K562 (cell line): ENCODE data around the gene PRTFDC1. TPM values are rescaled to one million over a fixed set of nuclear protein-coding genes. Genes with fewer than 3 reads are reported as not detected.

Source experiments
- ATAC-seq: fragments of 200-7000 bp; cut with Tn5 transposase; 3 replicates; pipeline ENCODE4 v1.9.1; 2020; ENCODE audit warnings: moderate library complexity
- BruUV-seq: library from RNA; stranded (reverse); fragments of 400-500 nt; replicated peaks from 2 replicates; lab custom pipeline; 2021; lab: Mats Ljungman, UMichigan
- CTCF ChIA-PET: fragments of 300-600 bp; formaldehyde crosslinking; extraction: SDS; loops from one replicate; lab custom pipeline; 2021; ENCODE audit warnings: low intra/inter-chr PET ratio; lab: Yijun Ruan, JAX
- POLR2A ChIA-PET: fragments of 300-600, 350-650 bp; sonication (Branson Sonifier 250); formaldehyde crosslinking; extraction: SDS; loops from one replicate; lab custom pipeline; 2021; ENCODE audit warnings: antibody characterized with exemption, inconsistent platforms; lab: Yijun Ruan, JAX
- DNase-seq, 4 experiments: peaks; one replicate each; pipeline versions ENCODE4 v3.0.0 to v3.0.0-alpha.2; 2011 to 2018; ENCODE audit warnings: low spot score in 3 of 4, mixed read lengths in 3 of 4; ENCODE audit errors: extremely low read depth in 1 of 4
- FAIRE-seq: peaks from 2 replicates; lab custom pipeline; 2011; peaks lifted over from hg19 to GRCh38; lab: Jason Lieb, UNC
- H2AFZ ChIP-seq: 2 replicates; pipeline ENCODE4 v1.6.0; 2011; ENCODE audit warnings: low read depth, low read length, control low read depth, inconsistent platforms
- H3K27ac ChIP-seq: fragments of 200-600 bp; 3 replicates; pipeline ENCODE4 v1.8.0; 2011; ENCODE audit warnings: low read depth, mild to moderate bottlenecking, control low read depth, inconsistent platforms, low read length, moderate library complexity, mixed read lengths; ENCODE audit errors: extremely low read depth
- H3K27me3 ChIP-seq, 2 experiments: fragments of 300-600 bp in 1 of 2; 2 replicates in 1 of 2; 3 replicates in 1 of 2; pipeline versions ENCODE4 v1.6.0 to v1.8.0; 2011; ENCODE audit warnings: inconsistent platforms in 2 of 2, low read length in 2 of 2, mild to moderate bottlenecking in 1 of 2, mixed read lengths in 1 of 2, moderate library complexity in 1 of 2; ENCODE audit not compliant: control insufficient read depth in 2 of 2, insufficient read depth in 2 of 2
- H3K36me3 ChIP-seq: fragments of 300-600 bp; 3 replicates; pipeline ENCODE4 v1.8.0; 2011; ENCODE audit warnings: mild to moderate bottlenecking, low read length, inconsistent platforms; ENCODE audit not compliant: control insufficient read depth, insufficient read depth
- H3K4me1 ChIP-seq, 2 experiments: fragments of 200-600 bp in 1 of 2; replicated peaks in 1 of 2; 2 replicates in 1 of 2; 3 replicates in 1 of 2; pipeline versions ENCODE4 v1.5.1 to v1.8.0; 2011; ENCODE audit warnings: inconsistent platforms in 2 of 2, low read length in 2 of 2, mild to moderate bottlenecking in 1 of 2, mixed read lengths in 1 of 2, moderate library complexity in 1 of 2; ENCODE audit not compliant: control insufficient read depth in 2 of 2, insufficient read depth in 2 of 2
- H3K4me2 ChIP-seq: 2 replicates; pipeline ENCODE4 v1.6.1; 2011; ENCODE audit warnings: low read length, control low read depth, inconsistent platforms, mixed read lengths; ENCODE audit not compliant: insufficient read depth
- H3K4me3 ChIP-seq: fragments of 200-600 bp; sonication (generic), shearing (Covaris generic); 2 replicates; pipeline ENCODE4 v1.5.1; 2016; ENCODE audit warnings: control low read depth, inconsistent platforms
- H3K79me2 ChIP-seq: fragments of 200-600 bp; 3 replicates; pipeline ENCODE4 v1.8.0; 2011; ENCODE audit warnings: low read length, inconsistent platforms; ENCODE audit not compliant: control insufficient read depth, insufficient read depth
- H3K9ac ChIP-seq, 2 experiments: 2 replicates each; pipeline versions ENCODE4 v1.6.0 to v1.6.1; 2011; ENCODE audit warnings: low read depth in 2 of 2, low read length in 2 of 2, control low read depth in 1 of 2, inconsistent platforms in 1 of 2, mild to moderate bottlenecking in 1 of 2, mixed read lengths in 1 of 2; ENCODE audit not compliant: insufficient read depth in 1 of 2
- H3K9me1 ChIP-seq: one replicate; pipeline ENCODE4 v1.6.0; 2011; ENCODE audit warnings: inconsistent platforms, mild to moderate bottlenecking, low read length, moderate library complexity; ENCODE audit not compliant: control insufficient read depth, insufficient read depth
- H3K9me3 ChIP-seq: replicated peaks from 2 replicates; pipeline ENCODE4 v1.5.1; 2011; ENCODE audit warnings: low read depth, low read length, inconsistent platforms; ENCODE audit not compliant: control insufficient read depth, insufficient read depth
- H4K20me1 ChIP-seq: replicated peaks from 2 replicates; pipeline ENCODE4 v1.6.1; 2011; ENCODE audit warnings: low read length, inconsistent platforms, mixed read lengths; ENCODE audit not compliant: control insufficient read depth, insufficient read depth
- ASH1L ChIP-seq: fragments of 450-650 bp; IDR thresholded peaks from 2 replicates; pipeline ENCODE4 v1.6.1; 2018; ENCODE audit warnings: borderline replicate concordance, mild to moderate bottlenecking, low read depth; ENCODE audit not compliant: partially characterized antibody
- BHLHE40 ChIP-seq: IDR thresholded peaks from 2 replicates; pipeline ENCODE4 v1.6.1; 2011; ENCODE audit warnings: low read length, improper control_type of control experiment
- MCM5 ChIP-seq: fragments of 450-650 bp; IDR thresholded peaks from 2 replicates; pipeline ENCODE4 v1.6.1; 2016; ENCODE audit warnings: low read depth
- PHB2 ChIP-seq: fragments of 450-650 bp; IDR thresholded peaks from 2 replicates; pipeline ENCODE4 v1.6.1; 2017; ENCODE audit warnings: low read depth
- PHTF2 ChIP-seq: fragments of 250-450 bp; sonication (Bioruptor Pico); IDR thresholded peaks from 2 replicates; pipeline ENCODE4 v1.5.0; 2021; ENCODE audit warnings: mild to moderate bottlenecking
- TEAD1 ChIP-seq, 2 experiments: fragments of 450-650 bp in 1 of 2; sonication (generic) in 1 of 2; formaldehyde crosslinking; IDR thresholded peaks; 2 replicates each; pipeline versions ENCODE4 v1.4.0 to v1.8.0; 2020 to 2022; ENCODE audit warnings: mild to moderate bottlenecking in 2 of 2, missing genetic modification reagents in 1 of 2
- ZNF253 ChIP-seq: fragments of 250-450 bp; sonication (Bioruptor Pico); conservative IDR thresholded peaks from 2 replicates; pipeline ENCODE4 v1.6.1; 2021; ENCODE audit warnings: mild to moderate bottlenecking
- ZNF76 ChIP-seq: fragments of 250-450 bp; sonication (Bioruptor Pico); IDR thresholded peaks from 2 replicates; pipeline ENCODE4 v1.4.0; 2020; ENCODE audit warnings: mild to moderate bottlenecking, moderate library complexity, borderline replicate concordance
- WGBS: fragments of 100-300 bp; shearing (Covaris generic); methylation state at CpG from one replicate; pipeline ENCODE4 v1.1.6; 2016; ENCODE audit warnings: low coverage, mixed read lengths; ENCODE audit not compliant: insufficient coverage; ENCODE audit errors: missing lambda C conversion rate; 5-methylcytosine and 5-hydroxymethylcytosine counted together
- in situ Hi-C: fragments of 300-500 bp; cut with MboI; formaldehyde crosslinking; loops from 4 replicates; pipeline ENCODE4 v1.15.0; 2018; ENCODE audit warnings: inconsistent platforms, mixed read lengths
- intact Hi-C: fragments of 100-400 bp; cut with micrococcal nuclease; formaldehyde crosslinking; loops from 2 replicates; pipeline ENCODE4 v1.14.2; 2022
- polyA plus RNA-seq, 8 experiments: library from polyadenylated mRNA; depleted of rRNA in 4 of 8; stranded (reverse) in 5 of 8; unstranded in 3 of 8; fragments of >200 nt; fragmentation: Nextera tagmentation in 2 of 8; fragmentation: Illumina TruSeq in 1 of 8; extraction: Ambion mirVana in 2 of 8; extraction: Trizol in 1 of 8; gene quantifications; 2 replicates each; pipeline versions ENCODE4 v1.2.1 to v1.2.3, GENCODE V29; 2011 to 2014; ENCODE audit warnings: inconsistent platforms in 1 of 8, missing spikeins in 1 of 8
- total RNA-seq, 7 experiments: library from RNA; depleted of rRNA in 6 of 7; stranded (reverse); fragments of >200 nt in 6 of 7; fragmentation: Illumina TruSeq in 2 of 7; extraction: Trizol in 2 of 7; gene quantifications; 2 replicates each; pipeline versions ENCODE4 v1.2.1 to v1.2.3, GENCODE V29; 2011 to 2021; ENCODE audit warnings: low replicate concordance in 1 of 7
- TF ChIP-seq, protein P1 (sequence below): sonication (generic); formaldehyde crosslinking; IDR thresholded peaks from 2 replicates; pipeline ENCODE4 v1.8.0; 2022; ENCODE audit warnings: mild to moderate bottlenecking, missing genetic modification reagents
- TF ChIP-seq, protein P2 (sequence below), 2 experiments: fragments of 450-650 bp in 1 of 2; sonication (generic) in 1 of 2; formaldehyde crosslinking; conservative IDR thresholded peaks; 2 replicates each; pipeline versions ENCODE4 v1.4.0 to v1.8.1; 2020 to 2022; ENCODE audit warnings: mild to moderate bottlenecking in 1 of 2, missing genetic modification reagents in 1 of 2
- TF ChIP-seq, protein P3 (sequence below): fragments of 450-650 bp; formaldehyde crosslinking; IDR thresholded peaks from 2 replicates; pipeline ENCODE4 v1.4.0; 2022; ENCODE audit warnings: missing genetic modification characterization
- TF ChIP-seq, protein P4 (sequence below): sonication (generic); formaldehyde crosslinking; IDR thresholded peaks from 2 replicates; pipeline ENCODE4 v1.8.0; 2022; ENCODE audit warnings: missing genetic modification reagents, mild to moderate bottlenecking, borderline replicate concordance
- TF ChIP-seq, protein P5 (sequence below): IDR thresholded peaks from 3 replicates; pipeline ENCODE4 v1.6.1; 2011; ENCODE audit warnings: borderline replicate concordance, mild to moderate bottlenecking, moderate library complexity; ENCODE audit not compliant: insufficient read length; ENCODE audit errors: extremely low read depth

PRTFDC1 gene
- total and polyA plus RNA-seq, 9 of the 15 experiments (the other 6 are each of a cell fraction or from before 2014, with no cell fraction given), result 7.0 to 27.6 (median 10.0) TPM

DNA sequence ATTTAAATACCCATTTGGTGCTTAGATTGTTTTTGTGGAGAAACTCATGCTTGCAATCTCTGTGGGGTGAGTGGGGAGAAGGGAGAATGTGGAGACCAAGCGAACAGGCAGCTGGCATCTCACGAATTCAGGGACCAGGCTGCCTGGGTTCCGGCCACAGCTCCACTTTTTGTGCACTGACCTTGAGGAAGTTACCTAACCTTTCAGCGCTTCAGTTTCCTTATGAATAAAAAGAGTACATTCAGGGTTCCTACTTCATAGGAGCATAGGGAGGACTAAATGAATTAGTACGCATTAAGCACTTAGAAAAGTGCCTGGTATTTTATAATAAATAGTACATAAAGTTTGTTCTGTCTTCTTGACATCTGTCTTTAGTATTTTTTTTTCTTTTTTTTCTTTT lies 72.5 kb downstream of the PRTFDC1 start:
- in situ Hi-C loops (no loop called here), intact Hi-C loops (no loop called here)
- DNase-seq (no peak), ATAC-seq (no peak), FAIRE-seq (no peak)
- Histone ChIP-seq H3K79me2 (no peaks in the 10 kb centered on the region), H3K4me2 (no peak overlapping the region), H4K20me1 (no peaks in the 10 kb centered on the region), H3K27me3 (no peaks in the 10 kb centered on the region), H3K4me3 (no peak overlapping the region), H3K4me1 (peaks cover 0 to 3% of the 10 kb centered on the region in 2 experiments; a peak in 2 of 5 replicates), H3K36me3 (no peaks in the 10 kb centered on the region), H3K9ac (no peak overlapping the region), H3K9me1 (peaks cover 2% of the 10 kb centered on the region), H3K27ac (no peak overlapping the region), H3K9me3 (peaks cover 2% of the 10 kb centered on the region), H2AFZ (no peak overlapping the region)
- 86% methylated on average over 5 of the region's 5 CpGs for WGBS
- POLR2A ChIA-PET, result interaction anchor here (0.6 to 1.5 kb wide), 4 partner anchors 8 to 1467 kb away, joined by 3 to 4 read pairs (median 3); no protein-coding TSS in a partner anchor
- TF ChIP-seq, protein P1, sequence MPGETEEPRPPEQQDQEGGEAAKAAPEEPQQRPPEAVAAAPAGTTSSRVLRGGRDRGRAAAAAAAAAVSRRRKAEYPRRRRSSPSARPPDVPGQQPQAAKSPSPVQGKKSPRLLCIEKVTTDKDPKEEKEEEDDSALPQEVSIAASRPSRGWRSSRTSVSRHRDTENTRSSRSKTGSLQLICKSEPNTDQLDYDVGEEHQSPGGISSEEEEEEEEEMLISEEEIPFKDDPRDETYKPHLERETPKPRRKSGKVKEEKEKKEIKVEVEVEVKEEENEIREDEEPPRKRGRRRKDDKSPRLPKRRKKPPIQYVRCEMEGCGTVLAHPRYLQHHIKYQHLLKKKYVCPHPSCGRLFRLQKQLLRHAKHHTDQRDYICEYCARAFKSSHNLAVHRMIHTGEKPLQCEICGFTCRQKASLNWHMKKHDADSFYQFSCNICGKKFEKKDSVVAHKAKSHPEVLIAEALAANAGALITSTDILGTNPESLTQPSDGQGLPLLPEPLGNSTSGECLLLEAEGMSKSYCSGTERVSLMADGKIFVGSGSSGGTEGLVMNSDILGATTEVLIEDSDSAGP (CRISPR knock-in tag), result no peak
- TF ChIP-seq, protein P2, sequence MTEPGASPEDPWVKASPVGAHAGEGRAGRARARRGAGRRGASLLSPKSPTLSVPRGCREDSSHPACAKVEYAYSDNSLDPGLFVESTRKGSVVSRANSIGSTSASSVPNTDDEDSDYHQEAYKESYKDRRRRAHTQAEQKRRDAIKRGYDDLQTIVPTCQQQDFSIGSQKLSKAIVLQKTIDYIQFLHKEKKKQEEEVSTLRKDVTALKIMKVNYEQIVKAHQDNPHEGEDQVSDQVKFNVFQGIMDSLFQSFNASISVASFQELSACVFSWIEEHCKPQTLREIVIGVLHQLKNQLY (CRISPR knock-in tag; conservative IDR thresholded peaks at IDR 0.05), result no peak
- TF ChIP-seq, protein P3, sequence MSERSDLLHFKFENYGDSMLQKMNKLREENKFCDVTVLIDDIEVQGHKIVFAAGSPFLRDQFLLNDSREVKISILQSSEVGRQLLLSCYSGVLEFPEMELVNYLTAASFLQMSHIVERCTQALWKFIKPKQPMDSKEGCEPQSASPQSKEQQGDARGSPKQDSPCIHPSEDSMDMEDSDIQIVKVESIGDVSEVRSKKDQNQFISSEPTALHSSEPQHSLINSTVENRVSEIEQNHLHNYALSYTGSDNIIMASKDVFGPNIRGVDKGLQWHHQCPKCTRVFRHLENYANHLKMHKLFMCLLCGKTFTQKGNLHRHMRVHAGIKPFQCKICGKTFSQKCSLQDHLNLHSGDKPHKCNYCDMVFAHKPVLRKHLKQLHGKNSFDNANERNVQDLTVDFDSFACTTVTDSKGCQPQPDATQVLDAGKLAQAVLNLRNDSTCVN, result no peak
- TF ChIP-seq TEAD1 (CRISPR knock-in tag; IDR thresholded peaks at IDR 0.05), result no peak
- TF ChIP-seq PHB2, result no peak
- TF ChIP-seq ASH1L, result no peak
- TF ChIP-seq BHLHE40, result no peak
- TF ChIP-seq MCM5, result no peak
- no peak for TF ChIP-seq PHTF2 (CRISPR knock-in tag)
- no peak for TF ChIP-seq ZNF253 (CRISPR knock-in tag)
- TF ChIP-seq, protein P4, sequence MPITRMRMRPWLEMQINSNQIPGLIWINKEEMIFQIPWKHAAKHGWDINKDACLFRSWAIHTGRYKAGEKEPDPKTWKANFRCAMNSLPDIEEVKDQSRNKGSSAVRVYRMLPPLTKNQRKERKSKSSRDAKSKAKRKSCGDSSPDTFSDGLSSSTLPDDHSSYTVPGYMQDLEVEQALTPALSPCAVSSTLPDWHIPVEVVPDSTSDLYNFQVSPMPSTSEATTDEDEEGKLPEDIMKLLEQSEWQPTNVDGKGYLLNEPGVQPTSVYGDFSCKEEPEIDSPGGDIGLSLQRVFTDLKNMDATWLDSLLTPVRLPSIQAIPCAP, result no peak
- TF ChIP-seq, protein P5, sequence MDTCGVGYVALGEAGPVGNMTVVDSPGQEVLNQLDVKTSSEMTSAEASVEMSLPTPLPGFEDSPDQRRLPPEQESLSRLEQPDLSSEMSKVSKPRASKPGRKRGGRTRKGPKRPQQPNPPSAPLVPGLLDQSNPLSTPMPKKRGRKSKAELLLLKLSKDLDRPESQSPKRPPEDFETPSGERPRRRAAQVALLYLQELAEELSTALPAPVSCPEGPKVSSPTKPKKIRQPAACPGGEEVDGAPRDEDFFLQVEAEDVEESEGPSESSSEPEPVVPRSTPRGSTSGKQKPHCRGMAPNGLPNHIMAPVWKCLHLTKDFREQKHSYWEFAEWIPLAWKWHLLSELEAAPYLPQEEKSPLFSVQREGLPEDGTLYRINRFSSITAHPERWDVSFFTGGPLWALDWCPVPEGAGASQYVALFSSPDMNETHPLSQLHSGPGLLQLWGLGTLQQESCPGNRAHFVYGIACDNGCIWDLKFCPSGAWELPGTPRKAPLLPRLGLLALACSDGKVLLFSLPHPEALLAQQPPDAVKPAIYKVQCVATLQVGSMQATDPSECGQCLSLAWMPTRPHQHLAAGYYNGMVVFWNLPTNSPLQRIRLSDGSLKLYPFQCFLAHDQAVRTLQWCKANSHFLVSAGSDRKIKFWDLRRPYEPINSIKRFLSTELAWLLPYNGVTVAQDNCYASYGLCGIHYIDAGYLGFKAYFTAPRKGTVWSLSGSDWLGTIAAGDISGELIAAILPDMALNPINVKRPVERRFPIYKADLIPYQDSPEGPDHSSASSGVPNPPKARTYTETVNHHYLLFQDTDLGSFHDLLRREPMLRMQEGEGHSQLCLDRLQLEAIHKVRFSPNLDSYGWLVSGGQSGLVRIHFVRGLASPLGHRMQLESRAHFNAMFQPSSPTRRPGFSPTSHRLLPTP, result no peak
- TF ChIP-seq ZNF76, result no peak
- no TSS peak for BruUV-seq
- CTCF ChIA-PET, result no interaction called here
